SU-DHL-6 (cell line): ENCODE results near the gene MYO1F.

Experiments
- CTCF ChIP-seq: fragments of 200-600 bp; sonication (generic); IDR thresholded peaks from one replicate; pipeline ENCODE4 v1.5.1; 2017; ENCODE audit warnings: antibody characterized with exemption, mild to moderate bottlenecking, low read length, moderate library complexity; ENCODE audit not compliant: insufficient read depth, poor library complexity, severe bottlenecking
- EZH2phosphoT487 ChIP-seq: fragments of 200-600 bp; sonication (generic), shearing (Covaris generic); conservative IDR thresholded peaks from 2 replicates; pipeline ENCODE4 v1.6.1; 2018; ENCODE audit warnings: mild to moderate bottlenecking, antibody characterized with exemption, low read length, moderate library complexity, mixed read lengths

GRCh38 chr19:8626842-8627241 is 49.6 kb upstream of the MYO1F start:
- TF ChIP-seq CTCF (no peak), EZH2phosphoT487 (no peak)
